K562 (cell line): ENCODE data around the gene CFAP251. TPM values are rescaled to one million over a fixed set of nuclear protein-coding genes. Genes with fewer than 3 reads are reported as not detected.
A peak's percentile ranks its signal among the peaks of the same experiment; 100 is the strongest.

Source experiments
- ESRRA ChIP-seq: fragments of 450-650 bp; IDR thresholded peaks from 2 replicates; pipeline ENCODE4 v1.6.1; 2014; ENCODE audit warnings: low read depth, mild to moderate bottlenecking, moderate library complexity, borderline replicate concordance
- MTA1 ChIP-seq: fragments of 450-650 bp; IDR thresholded peaks from 2 replicates; pipeline ENCODE4 v1.6.1; 2017; ENCODE audit warnings: borderline replicate concordance
- TRIM24 ChIP-seq, 2 experiments: fragments of 450-650 bp; IDR thresholded peaks; 2 replicates each; pipeline ENCODE4 v1.6.1; 2016
- ZNF780A ChIP-seq: fragments of 250-450 bp; sonication (Bioruptor Pico); IDR thresholded peaks from 2 replicates; pipeline ENCODE4 v1.5.0; 2021; ENCODE audit warnings: mild to moderate bottlenecking
- polyA plus RNA-seq, 8 experiments: library from polyadenylated mRNA; depleted of rRNA in 4 of 8; stranded (reverse) in 5 of 8; unstranded in 3 of 8; fragments of >200 nt; fragmentation: Nextera tagmentation in 2 of 8; fragmentation: Illumina TruSeq in 1 of 8; extraction: Ambion mirVana in 2 of 8; extraction: Trizol in 1 of 8; gene quantifications; 2 replicates each; pipeline versions ENCODE4 v1.2.1 to v1.2.3, GENCODE V29; 2011 to 2014; ENCODE audit warnings: inconsistent platforms in 1 of 8, missing spikeins in 1 of 8
- total RNA-seq, 7 experiments: library from RNA; depleted of rRNA in 6 of 7; stranded (reverse); fragments of >200 nt in 6 of 7; fragmentation: Illumina TruSeq in 2 of 7; extraction: Trizol in 2 of 7; gene quantifications; 2 replicates each; pipeline versions ENCODE4 v1.2.1 to v1.2.3, GENCODE V29; 2011 to 2021; ENCODE audit warnings: low replicate concordance in 1 of 7
- TF ChIP-seq, protein P1 (sequence below): sonication (generic); formaldehyde crosslinking; IDR thresholded peaks from 2 replicates; pipeline ENCODE4 v1.8.1; 2023; ENCODE audit warnings: mild to moderate bottlenecking, missing genetic modification reagents
- TF ChIP-seq, protein P2 (sequence below), 3 experiments: IDR thresholded peaks in 2 of 3; conservative IDR thresholded peaks in 1 of 3; 2 replicates each; pipeline ENCODE4 v1.5.1; 2011 to 2012; ENCODE audit warnings: low read length in 3 of 3, mild to moderate bottlenecking in 3 of 3, control low read depth in 2 of 3, improper control_type of control experiment in 1 of 3, inconsistent platforms in 1 of 3, low read depth in 1 of 3, mixed read lengths in 1 of 3, moderate library complexity in 1 of 3; ENCODE audit not compliant: insufficient read depth in 2 of 3

The CFAP251 gene
- total and polyA plus RNA-seq, 9 of the 15 experiments (the other 6 are each of a cell fraction or from before 2014, with no cell fraction given): 16.6 to 31.0 (median 19.1) TPM

GRCh38 chr12:122024132-122024785, 105.9 kb downstream of the CFAP251 start (continued):
- no peak for TF ChIP-seq ZNF780A (CRISPR knock-in tag)
- TF ChIP-seq, protein P1, sequence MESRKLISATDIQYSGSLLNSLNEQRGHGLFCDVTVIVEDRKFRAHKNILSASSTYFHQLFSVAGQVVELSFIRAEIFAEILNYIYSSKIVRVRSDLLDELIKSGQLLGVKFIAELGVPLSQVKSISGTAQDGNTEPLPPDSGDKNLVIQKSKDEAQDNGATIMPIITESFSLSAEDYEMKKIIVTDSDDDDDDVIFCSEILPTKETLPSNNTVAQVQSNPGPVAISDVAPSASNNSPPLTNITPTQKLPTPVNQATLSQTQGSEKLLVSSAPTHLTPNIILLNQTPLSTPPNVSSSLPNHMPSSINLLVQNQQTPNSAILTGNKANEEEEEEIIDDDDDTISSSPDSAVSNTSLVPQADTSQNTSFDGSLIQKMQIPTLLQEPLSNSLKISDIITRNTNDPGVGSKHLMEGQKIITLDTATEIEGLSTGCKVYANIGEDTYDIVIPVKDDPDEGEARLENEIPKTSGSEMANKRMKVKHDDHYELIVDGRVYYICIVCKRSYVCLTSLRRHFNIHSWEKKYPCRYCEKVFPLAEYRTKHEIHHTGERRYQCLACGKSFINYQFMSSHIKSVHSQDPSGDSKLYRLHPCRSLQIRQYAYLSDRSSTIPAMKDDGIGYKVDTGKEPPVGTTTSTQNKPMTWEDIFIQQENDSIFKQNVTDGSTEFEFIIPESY (CRISPR knock-in tag): 0 out of 2 replicates have a peak, but pooled peaks have one; percentile 37
- no peak for TF ChIP-seq TRIM24 (IDR thresholded peaks at IDR 0.05)
- peak; percentile 74 for TF ChIP-seq ESRRA
- TF ChIP-seq MTA1: peak; percentile 30; the same call in 1 of the 2 replicates
- TF ChIP-seq, protein P2, sequence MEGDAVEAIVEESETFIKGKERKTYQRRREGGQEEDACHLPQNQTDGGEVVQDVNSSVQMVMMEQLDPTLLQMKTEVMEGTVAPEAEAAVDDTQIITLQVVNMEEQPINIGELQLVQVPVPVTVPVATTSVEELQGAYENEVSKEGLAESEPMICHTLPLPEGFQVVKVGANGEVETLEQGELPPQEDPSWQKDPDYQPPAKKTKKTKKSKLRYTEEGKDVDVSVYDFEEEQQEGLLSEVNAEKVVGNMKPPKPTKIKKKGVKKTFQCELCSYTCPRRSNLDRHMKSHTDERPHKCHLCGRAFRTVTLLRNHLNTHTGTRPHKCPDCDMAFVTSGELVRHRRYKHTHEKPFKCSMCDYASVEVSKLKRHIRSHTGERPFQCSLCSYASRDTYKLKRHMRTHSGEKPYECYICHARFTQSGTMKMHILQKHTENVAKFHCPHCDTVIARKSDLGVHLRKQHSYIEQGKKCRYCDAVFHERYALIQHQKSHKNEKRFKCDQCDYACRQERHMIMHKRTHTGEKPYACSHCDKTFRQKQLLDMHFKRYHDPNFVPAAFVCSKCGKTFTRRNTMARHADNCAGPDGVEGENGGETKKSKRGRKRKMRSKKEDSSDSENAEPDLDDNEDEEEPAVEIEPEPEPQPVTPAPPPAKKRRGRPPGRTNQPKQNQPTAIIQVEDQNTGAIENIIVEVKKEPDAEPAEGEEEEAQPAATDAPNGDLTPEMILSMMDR (IDR thresholded peaks at IDR 0.05 in 2 of 3, conservative IDR thresholded peaks at IDR 0.05 in 1 of 3; ENCODE audit: insufficient read depth in 2 of 3, low read depth in 1 of 3, low read length in 3 of 3): peak in 1 of 3 experiments; percentile 12; a peak in 1 of 6 replicates
